Lung (tissue), 12 donors: ENCODE data around the gene CIAO2B. TPM values are rescaled to one million over a fixed set of nuclear protein-coding genes. Genes with fewer than 3 reads are reported as not detected.

Source experiments
- ATAC-seq: fragments of 200-7000 bp; cut with Tn5 transposase; one replicate; pipeline ENCODE4 v1.9.1; 2020; ENCODE audit warnings: moderate number of reproducible peaks; ENCODE audit not compliant: insufficient read depth, low FRiP score
- DNase-seq, 3 donors: peaks; one replicate each; pipeline ENCODE4 v3.0.0-alpha.2; 2013 to 2017
- H3K27ac ChIP-seq, 2 donors: one replicate each; pipeline ENCODE4 v1.5.1; 2013; ENCODE audit warnings: mild to moderate bottlenecking in 2 of 2, moderate library complexity in 2 of 2, control low read depth in 1 of 2, inconsistent platforms in 1 of 2, low read depth in 1 of 2, low read length in 1 of 2
- H3K27me3 ChIP-seq, 3 donors: one replicate each; pipeline ENCODE4 v1.5.1; 2013; ENCODE audit warnings: low read length in 2 of 3; ENCODE audit not compliant: control insufficient read depth in 3 of 3, insufficient read depth in 3 of 3
- H3K36me3 ChIP-seq, 4 donors: one replicate each; pipeline ENCODE4 v1.5.1; 2013; ENCODE audit warnings: low read length in 4 of 4, mild to moderate bottlenecking in 1 of 4, moderate library complexity in 1 of 4; ENCODE audit not compliant: control insufficient read depth in 4 of 4, insufficient read depth in 4 of 4
- H3K4me1 ChIP-seq, 5 donors: one replicate each; pipeline ENCODE4 v1.5.1; 2013; ENCODE audit warnings: low read length in 5 of 5, mild to moderate bottlenecking in 2 of 5, moderate library complexity in 1 of 5; ENCODE audit not compliant: control insufficient read depth in 5 of 5, insufficient read depth in 5 of 5
- H3K4me3 ChIP-seq: one replicate; pipeline ENCODE4 v1.5.1; 2013; ENCODE audit warnings: mild to moderate bottlenecking, control low read depth, moderate library complexity
- H3K9ac ChIP-seq, 2 donors: one replicate each; pipeline ENCODE4 v1.5.1; 2013; ENCODE audit warnings: low read length in 2 of 2, control low read depth in 1 of 2; ENCODE audit not compliant: insufficient read depth in 1 of 2
- H3K9me3 ChIP-seq, 4 donors: one replicate each; pipeline ENCODE4 v1.5.1; 2013; ENCODE audit warnings: low read length in 3 of 4, mild to moderate bottlenecking in 1 of 4, moderate library complexity in 1 of 4; ENCODE audit not compliant: control insufficient read depth in 4 of 4, insufficient read depth in 3 of 4
- WGBS, 2 donors: extraction: QIAGEN DNeasy Blood & Tissue Kit; methylation state at CpG; one replicate each; pipeline ENCODE4 v1.1.7; 2013; 5-methylcytosine and 5-hydroxymethylcytosine counted together
- polyA plus RNA-seq, 2 donors: library from polyadenylated mRNA; stranded (reverse); fragments of 200-250 nt; gene quantifications; one replicate each; pipeline ENCODE4 v1.2.1, GENCODE V29; 2013
- total RNA-seq, 2 donors: library from RNA; depleted of rRNA in 1 of 2; stranded (reverse); fragments of >200 nt in 1 of 2; gene quantifications; one replicate each; pipeline ENCODE4 v1.2.1, GENCODE V29; 2014 to 2021
- TF ChIP-seq, protein P1 (sequence below): IDR thresholded peaks from 2 replicates; pipeline ENCODE4 v1.5.1; 2012; ENCODE audit warnings: mild to moderate bottlenecking; ENCODE audit errors: control extremely low read depth, extremely low read depth
- donor health status: control.
- donor health status: control.
- donor health status: Bipolar disorder and iron deficiency.
- donor health status: healthy.
- donor health status: DM: yes; HTN: yes; CAD: no.

CIAO2B gene
- total and polyA plus RNA-seq, 4 donors: 48.8 to 257 (median 159) TPM

DNA sequence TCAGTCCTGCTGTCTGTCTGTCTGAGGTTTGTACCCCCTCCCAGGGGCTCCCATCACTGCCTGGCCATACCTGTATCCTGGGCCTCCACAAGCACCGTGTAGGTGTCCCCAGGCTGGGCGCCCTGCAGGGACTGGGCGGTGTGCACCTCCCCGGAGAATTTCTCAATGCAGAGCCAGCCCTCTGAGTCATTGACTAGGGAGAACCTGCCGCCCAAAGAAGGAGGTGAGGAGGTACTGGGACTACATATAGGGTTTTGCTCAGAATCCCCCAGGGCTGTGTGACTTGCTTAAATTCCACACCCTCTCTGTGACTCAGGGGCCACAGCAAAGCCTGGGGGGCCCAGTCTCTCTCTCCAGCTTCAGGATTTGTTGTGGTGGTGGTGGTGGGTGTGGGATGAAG is 23.1 kb downstream of the CIAO2B start:
- TF ChIP-seq, protein P1, sequence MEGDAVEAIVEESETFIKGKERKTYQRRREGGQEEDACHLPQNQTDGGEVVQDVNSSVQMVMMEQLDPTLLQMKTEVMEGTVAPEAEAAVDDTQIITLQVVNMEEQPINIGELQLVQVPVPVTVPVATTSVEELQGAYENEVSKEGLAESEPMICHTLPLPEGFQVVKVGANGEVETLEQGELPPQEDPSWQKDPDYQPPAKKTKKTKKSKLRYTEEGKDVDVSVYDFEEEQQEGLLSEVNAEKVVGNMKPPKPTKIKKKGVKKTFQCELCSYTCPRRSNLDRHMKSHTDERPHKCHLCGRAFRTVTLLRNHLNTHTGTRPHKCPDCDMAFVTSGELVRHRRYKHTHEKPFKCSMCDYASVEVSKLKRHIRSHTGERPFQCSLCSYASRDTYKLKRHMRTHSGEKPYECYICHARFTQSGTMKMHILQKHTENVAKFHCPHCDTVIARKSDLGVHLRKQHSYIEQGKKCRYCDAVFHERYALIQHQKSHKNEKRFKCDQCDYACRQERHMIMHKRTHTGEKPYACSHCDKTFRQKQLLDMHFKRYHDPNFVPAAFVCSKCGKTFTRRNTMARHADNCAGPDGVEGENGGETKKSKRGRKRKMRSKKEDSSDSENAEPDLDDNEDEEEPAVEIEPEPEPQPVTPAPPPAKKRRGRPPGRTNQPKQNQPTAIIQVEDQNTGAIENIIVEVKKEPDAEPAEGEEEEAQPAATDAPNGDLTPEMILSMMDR: no peak
- no peaks in the 10 kb centered on the region for H3K36me3 ChIP-seq
- DNase-seq (no peak), ATAC-seq (no peak)
- no peak overlapping the region for H3K9ac ChIP-seq
- H3K27ac ChIP-seq: no peak overlapping the region
- no peaks in the 10 kb centered on the region for H3K27me3 ChIP-seq
- 81 to 82% methylated on average over 5 of the region's 5 CpGs for WGBS, 2 donors
- no peak overlapping the region for H3K4me3 ChIP-seq
- H3K4me1 ChIP-seq: peaks cover 0 to 7% (median 0%) of the 10 kb centered on the region in 5 donors
- H3K9me3 ChIP-seq: no peaks in the 10 kb centered on the region

DNA sequence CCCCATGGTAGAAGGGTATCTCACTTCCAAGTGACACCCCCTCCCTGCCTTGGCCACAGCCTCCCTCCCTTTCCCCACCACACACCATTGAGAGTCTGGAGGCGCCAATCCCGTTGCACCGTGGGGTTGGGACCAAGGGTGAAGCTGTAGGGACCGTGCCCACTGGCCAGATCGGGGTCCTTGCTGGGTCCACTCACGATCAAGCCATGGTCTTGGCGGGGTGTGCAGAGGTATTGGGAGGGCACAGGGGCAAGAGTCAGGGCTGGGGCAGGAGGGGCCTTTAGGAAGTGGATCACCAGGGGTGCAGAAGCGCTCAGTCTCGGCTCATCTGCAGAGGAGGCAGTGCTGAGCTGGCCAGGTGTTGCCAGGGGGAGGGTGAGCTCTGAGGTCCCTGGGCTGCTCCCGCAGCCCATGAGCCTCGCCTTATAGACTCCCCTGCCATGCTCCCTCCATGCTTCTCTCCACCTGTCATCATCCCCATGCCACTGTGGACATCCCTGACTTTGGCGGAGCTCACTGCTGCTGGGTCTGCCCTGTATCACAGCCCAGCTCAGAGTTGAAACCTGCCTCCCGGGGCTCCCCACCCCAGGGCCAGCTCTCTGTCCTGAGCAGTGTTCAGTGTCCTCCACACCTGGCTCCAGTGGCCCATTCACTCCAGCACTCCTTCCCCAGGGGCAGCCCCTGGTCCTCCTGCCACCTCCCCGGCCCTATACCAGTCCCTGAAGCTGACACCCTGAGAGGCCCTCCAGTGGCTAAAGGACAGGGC is 23.8 kb downstream of the CIAO2B start:
- TF ChIP-seq, protein P1: no peak
- no peak for DNase-seq
- 89% methylated on average over 14 of the region's 14 CpGs for WGBS, 2 donors
- no peaks in the 10 kb centered on the region for H3K36me3 ChIP-seq
- H3K27ac ChIP-seq: no peak overlapping the region
- no peak overlapping the region for H3K4me3 ChIP-seq
- H3K27me3 ChIP-seq: no peaks in the 10 kb centered on the region
- peaks cover 2 to 10% (median 6%) of the 10 kb centered on the region in 5 donors for H3K4me1 ChIP-seq
- no peak for ATAC-seq
- H3K9me3 ChIP-seq: no peaks in the 10 kb centered on the region
- no peak overlapping the region for H3K9ac ChIP-seq

DNA sequence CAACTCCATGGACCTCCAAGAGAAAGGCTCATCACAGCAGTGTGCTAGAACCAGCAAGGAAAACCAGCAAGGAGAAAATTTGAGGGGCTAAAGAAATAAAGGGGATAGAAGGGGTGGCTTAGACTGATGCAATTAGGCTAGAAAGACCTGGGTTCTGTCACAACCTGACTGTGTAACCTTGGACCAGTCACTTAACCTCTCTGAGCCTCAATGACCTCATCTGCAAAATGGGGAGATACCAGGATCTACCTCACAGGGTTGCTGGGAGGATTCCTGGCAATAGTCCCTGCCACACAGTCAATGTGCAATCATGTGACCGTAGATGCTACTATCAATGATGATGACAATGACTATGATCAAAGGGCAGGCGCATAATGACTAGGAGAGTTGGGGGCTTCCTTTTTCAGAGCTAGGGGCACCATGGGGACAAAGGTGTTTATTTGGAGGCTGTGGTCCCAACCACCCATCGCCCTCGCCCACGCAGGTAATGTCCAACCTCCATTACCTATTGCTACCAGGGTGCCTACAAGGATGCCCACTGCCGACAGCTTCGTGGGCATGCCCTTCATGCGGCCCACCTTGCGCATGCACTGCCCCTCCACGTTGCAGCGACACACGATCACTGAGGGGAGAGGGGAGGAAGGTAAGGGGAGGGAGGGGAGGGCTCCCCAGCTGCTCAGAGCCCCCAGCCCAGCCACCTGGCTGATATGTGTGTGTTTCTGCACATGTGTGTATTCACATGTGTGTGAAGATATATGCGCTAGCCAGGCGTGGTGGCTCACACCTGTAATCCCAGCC is 25.2 kb downstream of the CIAO2B start:
- Histone ChIP-seq H3K36me3 (no peaks in the 10 kb centered on the region), H3K4me3 (no peak overlapping the region), H3K9ac (no peak overlapping the region), H3K27me3 (no peaks in the 10 kb centered on the region), H3K27ac (no peak overlapping the region), H3K4me1 (peaks cover 5 to 24% (median 14%) of the 10 kb centered on the region in 5 donors), H3K9me3 (no peaks in the 10 kb centered on the region)
- TF ChIP-seq, protein P1: no peak
- DNase-seq (no peak), ATAC-seq (no peak)
- 93 to 95% methylated on average over 14 of the region's 14 CpGs for WGBS, 2 donors
